Posterior cingulate gyrus (tissue), 11 donors: ENCODE results near the gene CCDC197.

ENCODE experiments used
- DNase-seq, 10 donors: peaks; one replicate each; pipeline versions ENCODE4 v3.0.0 to v3.0.0-alpha.2; 2020 to 2021; ENCODE audit warnings: mixed read lengths in 3 of 10
- intact Hi-C: fragments of 100-400 bp; cut with DNase I; formaldehyde crosslinking; loops from one replicate; pipeline ENCODE4 v1.15.1; 2023

CCDC197 gene

GRCh38 chr14:93994919-93995682 is 2.0 kb upstream of the CCDC197 start:
- intact Hi-C loops, result no loop called here
- peak in 9 of 10 donors; percentile 19 to 97 (median 63) for DNase-seq

GRCh38 chr14:93996130-93996695 is 888 bp upstream of the CCDC197 start:
- intact Hi-C loops, result no loop called here
- peak in 1 of 10 donors; percentile 66 for DNase-seq

GRCh38 chr14:93997916-93998870 is 1.1 kb downstream of the CCDC197 start:
- intact Hi-C loops, result no loop called here

GRCh38 chr14:93998871-93999403 is 1.8 kb downstream of the CCDC197 start:
- intact Hi-C loops, result no loop called here
- DNase-seq, result no peak

More at GRCh38 chr14:93997916-93998870, 1.1 kb downstream of the CCDC197 start:
- peak in 1 of 10 donors; percentile 32 for DNase-seq

- no peak for DNase-seq
Observed at GRCh38 chr14:93999573-93999972, 2.5 kb downstream of the CCDC197 start.

GRCh38 chr14:94000267-94000666 is 3.2 kb downstream of the CCDC197 start:
- no peak for DNase-seq
- intact Hi-C loops, result no loop called here

More at GRCh38 chr14:93999573-93999972, 2.5 kb downstream of the CCDC197 start:
- intact Hi-C loops, result no loop called here

GRCh38 chr14:94001016-94001415 is 3.9 kb downstream of the CCDC197 start:
- intact Hi-C loops, result loop anchor here (1.0 kb wide), 1 partner anchor 62 kb away; no protein-coding TSS in a partner anchor
- no peak for DNase-seq

GRCh38 chr14:94001501-94002396 is 4.6 kb downstream of the CCDC197 start:
- intact Hi-C loops, result loop anchor here (1.0 kb wide), 1 partner anchor 62 kb away; no protein-coding TSS in a partner anchor

GRCh38 chr14:94003397-94003796 is 6.3 kb downstream of the CCDC197 start:
- no peak for DNase-seq
- intact Hi-C loops, result no loop called here

More at GRCh38 chr14:94001501-94002396, 4.6 kb downstream of the CCDC197 start:
- peak in 9 of 10 donors; percentile 43 to 95 (median 64) for DNase-seq

- DNase-seq, result no peak
- intact Hi-C loops, result no loop called here
Observed at GRCh38 chr14:94004015-94004414, 6.9 kb downstream of the CCDC197 start.

GRCh38 chr14:94005324-94006073 is 8.4 kb downstream of the CCDC197 start:
- intact Hi-C loops, result no loop called here
- DNase-seq, result no peak

- DNase-seq, result no peak
- intact Hi-C loops, result no loop called here
Observed at GRCh38 chr14:94008234-94008633, 11.1 kb downstream of the CCDC197 start.

- intact Hi-C loops, result no loop called here
- DNase-seq, result no peak
Observed at GRCh38 chr14:94009767-94010166, 12.7 kb downstream of the CCDC197 start.

GRCh38 chr14:94010625-94011024 is 13.5 kb downstream of the CCDC197 start:
- intact Hi-C loops, result no loop called here

GRCh38 chr14:94011795-94012194 is 14.7 kb downstream of the CCDC197 start:
- no peak for DNase-seq
- intact Hi-C loops, result no loop called here

More at GRCh38 chr14:94010625-94011024, 13.5 kb downstream of the CCDC197 start:
- DNase-seq, result no peak

- intact Hi-C loops, result no loop called here
- no peak for DNase-seq
Observed at GRCh38 chr14:94014382-94014781, 17.3 kb downstream of the CCDC197 start.

GRCh38 chr14:94015223-94015622 is 18.1 kb downstream of the CCDC197 start:
- no peak for DNase-seq
- intact Hi-C loops, result no loop called here

GRCh38 chr14:94016446-94016976 is 19.4 kb downstream of the CCDC197 start:
- intact Hi-C loops, result no loop called here
- no peak for DNase-seq
